NCI-H1105 treated with DMSO at 0.1 percent for 48 hours (cell line): ENCODE results near the gene CCDC57.
"Not testable (repeated sequence)": the region's sequence is repeated elsewhere in the genome, so short reads cannot be mapped to it uniquely, and the experiment has no call there.

Experiments
- DNase-seq: peaks from one replicate; lab custom pipeline; 2025; lab: John Stamatoyannopoulos, UW

CCDC57 gene

GRCh38 chr17:82175201-82175600 lies 37.4 kb downstream of the CCDC57 start:
- no peak for DNase-seq

- DNase-seq: not testable (repeated sequence)
Observed at GRCh38 chr17:82174042-82174857, 38.4 kb downstream of the CCDC57 start.

GRCh38 chr17:82173351-82174041 lies 39.1 kb downstream of the CCDC57 start:
- no peak for DNase-seq

- DNase-seq: no peak
Observed at GRCh38 chr17:82172486-82173160, 40.0 kb downstream of the CCDC57 start.

GRCh38 chr17:82171750-82172375 lies 40.8 kb downstream of the CCDC57 start:
- no peak for DNase-seq

- DNase-seq: no peak
Observed at GRCh38 chr17:82170412-82170961, 42.2 kb downstream of the CCDC57 start.

GRCh38 chr17:82168568-82168967 lies 44.1 kb downstream of the CCDC57 start:
- no peak for DNase-seq

GRCh38 chr17:82167028-82167427 lies 45.6 kb downstream of the CCDC57 start:
- no peak for DNase-seq

GRCh38 chr17:82164853-82165252 lies 47.8 kb downstream of the CCDC57 start:
- DNase-seq: no peak

- no peak for DNase-seq
Observed at GRCh38 chr17:82161216-82161615, 51.4 kb downstream of the CCDC57 start.

- DNase-seq: no peak
Observed at GRCh38 chr17:82160075-82160474, 52.6 kb downstream of the CCDC57 start.

- no peak for DNase-seq
Observed at GRCh38 chr17:82158825-82159224, 53.8 kb downstream of the CCDC57 start.

- DNase-seq: no peak
Observed at GRCh38 chr17:82157046-82158035, 55.3 kb downstream of the CCDC57 start.

- DNase-seq: no peak
Observed at GRCh38 chr17:82156284-82156925, 56.2 kb downstream of the CCDC57 start.

- no peak for DNase-seq
Observed at GRCh38 chr17:82155606-82156005, 57.0 kb downstream of the CCDC57 start.

GRCh38 chr17:82154881-82155331 lies 57.7 kb downstream of the CCDC57 start:
- DNase-seq: no peak

GRCh38 chr17:82153745-82154375 lies 58.8 kb downstream of the CCDC57 start:
- peak; percentile 43 for DNase-seq

GRCh38 chr17:82153295-82153691 lies 59.3 kb downstream of the CCDC57 start:
- no peak for DNase-seq

GRCh38 chr17:82152556-82153294 lies 59.9 kb downstream of the CCDC57 start:
- DNase-seq: no peak
